Thyroid gland (tissue), 4 donors: ENCODE measurements around the gene ZNF81.

Experiments
- CTCF ChIP-seq, 6 experiments: fragments of 200-600 bp in 3 of 6; fragments of 450-650 bp in 3 of 6; sonication (generic) in 3 of 6; IDR thresholded peaks; one replicate each; pipeline ENCODE4 v1.5.1; 2016 to 2019; ENCODE audit warnings: antibody characterized with exemption in 6 of 6, mild to moderate bottlenecking in 2 of 6, inconsistent platforms in 1 of 6, moderate library complexity in 1 of 6
- POLR2A ChIP-seq, 2 donors: fragments of 450-650 bp; IDR thresholded peaks; one replicate each; pipeline ENCODE4 v1.6.1; 2017; ENCODE audit warnings: antibody characterized with exemption in 2 of 2, mild to moderate bottlenecking in 2 of 2, moderate library complexity in 1 of 2

GRCh38 chrX:47941423-47941822, 104.7 kb downstream of the ZNF81 start:
- TF ChIP-seq CTCF (IDR thresholded peaks at IDR 0.05) (no peak), POLR2A (IDR thresholded peaks at IDR 0.05) (no peak)
